NK-92 (cell line): Measurements from ENCODE around the gene SMIM3.
"Not testable (repeated sequence)": the region's sequence is repeated elsewhere in the genome, so short reads cannot be mapped to it uniquely, and the experiment has no call there.

ENCODE experiments used
- DNase-seq: peaks from one replicate; lab custom pipeline; 2025; ENCODE audit not compliant: unreplicated experiment; lab: John Stamatoyannopoulos, UW

The SMIM3 gene

GRCh38 chr5:150778517-150779396, at the start of gene SMIM3:
TSS of gene SMIM3 (plus strand) at chr5:150778757. CDS start at chr5:150795441, 16,684 bp downstream.
- DNase-seq = no peak

- DNase-seq = no peak
Measured at GRCh38 chr5:150729859-150730258, 48.7 kb upstream of the SMIM3 start.

GRCh38 chr5:150731669-150732242, 46.8 kb upstream of the SMIM3 start:
- no peak for DNase-seq

GRCh38 chr5:150734579-150735384, 43.8 kb upstream of the SMIM3 start:
- DNase-seq = no peak

- no peak for DNase-seq
Measured at GRCh38 chr5:150738862-150739261, 39.7 kb upstream of the SMIM3 start.

- no peak for DNase-seq
Measured at GRCh38 chr5:150740992-150741391, 37.6 kb upstream of the SMIM3 start.

GRCh38 chr5:150742455-150743141, 36.0 kb upstream of the SMIM3 start:
- not testable (repeated sequence) for DNase-seq

GRCh38 chr5:150743142-150743488, 35.4 kb upstream of the SMIM3 start:
- DNase-seq = not testable (repeated sequence)

- no peak for DNase-seq
Measured at GRCh38 chr5:150750469-150750868, 28.1 kb upstream of the SMIM3 start.

- DNase-seq = no peak
Measured at GRCh38 chr5:150751096-150751891, 27.3 kb upstream of the SMIM3 start.

GRCh38 chr5:150753463-150753862, 25.1 kb upstream of the SMIM3 start:
- DNase-seq = no peak

- no peak for DNase-seq
Measured at GRCh38 chr5:150753863-150754262, 24.7 kb upstream of the SMIM3 start.

GRCh38 chr5:150757087-150757649, 21.4 kb upstream of the SMIM3 start:
- no peak for DNase-seq

GRCh38 chr5:150758203-150758530, 20.4 kb upstream of the SMIM3 start:
- no peak for DNase-seq

GRCh38 chr5:150758531-150759333, 19.8 kb upstream of the SMIM3 start, which contains the start of gene DCTN4:
TSS of gene DCTN4 (minus strand) at chr5:150759017. CDS start at chr5:150758993, 24 bp downstream.
- DNase-seq = peak; percentile 72

GRCh38 chr5:150759334-150759583, 19.3 kb upstream of the SMIM3 start:
- no peak for DNase-seq

- DNase-seq = no peak
Measured at GRCh38 chr5:150762211-150762610, 16.3 kb upstream of the SMIM3 start.

GRCh38 chr5:150763023-150763769, 15.4 kb upstream of the SMIM3 start:
- no peak for DNase-seq

GRCh38 chr5:150764530-150764929, 14.0 kb upstream of the SMIM3 start:
- no peak for DNase-seq
